GM19025 (cell line): ENCODE results near the gene FRY.

Experiments
- ATAC-seq: cut with Tn5 transposase; IDR thresholded peaks from one replicate; pipeline ENCODE4 v1.9.1; 2021; ENCODE audit warnings: mild to moderate bottlenecking, low read depth, moderate library complexity; ENCODE audit not compliant: unreplicated experiment

The FRY gene

GRCh38 chr13:32323912-32324311, 292.3 kb downstream of the FRY start:
- no peak for ATAC-seq

- no peak for ATAC-seq
Observed at GRCh38 chr13:32330441-32330840, 298.9 kb downstream of the FRY start.

GRCh38 chr13:32334671-32335070, 303.1 kb downstream of the FRY start:
- no peak for ATAC-seq

DNA sequence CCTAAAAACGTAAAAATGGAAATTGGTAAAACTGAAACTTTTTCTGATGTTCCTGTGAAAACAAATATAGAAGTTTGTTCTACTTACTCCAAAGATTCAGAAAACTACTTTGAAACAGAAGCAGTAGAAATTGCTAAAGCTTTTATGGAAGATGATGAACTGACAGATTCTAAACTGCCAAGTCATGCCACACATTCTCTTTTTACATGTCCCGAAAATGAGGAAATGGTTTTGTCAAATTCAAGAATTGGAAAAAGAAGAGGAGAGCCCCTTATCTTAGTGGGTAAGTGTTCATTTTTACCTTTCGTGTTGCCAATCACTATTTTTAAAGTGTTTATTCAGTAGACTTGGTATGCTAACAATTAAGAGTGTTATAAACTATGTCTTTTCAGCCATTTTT, 309.3 kb downstream of the FRY start:
- ATAC-seq: no peak

GRCh38 chr13:32347651-32348050, 316.1 kb downstream of the FRY start:
- ATAC-seq: no peak
